HL-60 (cell line): ENCODE results near the gene HYCC1.

Source experiments
- POLR2AphosphoS5 ChIP-seq: IDR thresholded peaks from 2 replicates; pipeline ENCODE4 v1.6.1; 2012; ENCODE audit warnings: low read depth
- REST ChIP-seq: IDR thresholded peaks from 2 replicates; pipeline ENCODE4 v1.6.1; 2012; ENCODE audit warnings: low read depth; ENCODE audit not compliant: insufficient replicate concordance

- no peak for TF ChIP-seq POLR2AphosphoS5
- peak; percentile 79 for TF ChIP-seq REST
These were observed 47.4 kb upstream of the HYCC1 start for GRCh38 chr7:23061327-23061726.
